Stimulated activated CD4-positive, alpha-beta T cell treated with anti-CD3 and anti-CD28 coated beads, Interleukin-15, amount 100 ng/mL, for 24 hours (primary cell): Measurements from ENCODE around the gene PTPN13.

Experiments used
- DNase-seq: peaks from one replicate; pipeline ENCODE4 v3.0.0-alpha.2; 2020

PTPN13 gene

GRCh38 chr4:86822136-86822535 lies 228.0 kb downstream of the PTPN13 start:
- no peak for DNase-seq

GRCh38 chr4:86825511-86825910 lies 231.4 kb downstream of the PTPN13 start:
- no peak for DNase-seq

GRCh38 chr4:86831262-86832130 lies 237.4 kb downstream of the PTPN13 start:
- no peak for DNase-seq

GRCh38 chr4:86833615-86834014 lies 239.5 kb downstream of the PTPN13 start:
- no peak for DNase-seq

GRCh38 chr4:86834901-86835300 lies 240.8 kb downstream of the PTPN13 start:
- no peak for DNase-seq

GRCh38 chr4:86835677-86836076 lies 241.6 kb downstream of the PTPN13 start:
- DNase-seq: no peak

- no peak for DNase-seq
Measured at GRCh38 chr4:86837691-86838503, 243.8 kb downstream of the PTPN13 start.

GRCh38 chr4:86840858-86841257 lies 246.7 kb downstream of the PTPN13 start:
- no peak for DNase-seq

GRCh38 chr4:86841309-86841708 lies 247.2 kb downstream of the PTPN13 start:
- DNase-seq: no peak

- no peak for DNase-seq
Measured at GRCh38 chr4:86845593-86845992, 251.5 kb downstream of the PTPN13 start.

GRCh38 chr4:86846921-86847320 lies 252.8 kb downstream of the PTPN13 start:
- DNase-seq: no peak

GRCh38 chr4:86847571-86847970 lies 253.5 kb downstream of the PTPN13 start:
- DNase-seq: no peak

- no peak for DNase-seq
Measured at GRCh38 chr4:86848136-86848535, 254.0 kb downstream of the PTPN13 start.

- DNase-seq: no peak
Measured at GRCh38 chr4:86848732-86849619, 254.9 kb downstream of the PTPN13 start, which contains the start of gene SLC10A6. Gene SLC10A6, minus strand, starts transcription at chr4:86849384. Its CDS starts 269 bp downstream, at chr4:86849115.

- DNase-seq: no peak
Measured at GRCh38 chr4:86853209-86853608, 259.1 kb downstream of the PTPN13 start.

- no peak for DNase-seq
Measured at GRCh38 chr4:86855572-86855971, 261.5 kb downstream of the PTPN13 start.

GRCh38 chr4:86856896-86857295 lies 262.8 kb downstream of the PTPN13 start:
- DNase-seq: no peak

GRCh38 chr4:86857341-86858052 lies 263.4 kb downstream of the PTPN13 start:
- DNase-seq: no peak
